HEK293 (cell line): ENCODE data around the gene MADD.

Experiments used
- KLF10 ChIP-seq: fragments of 450-650 bp; IDR thresholded peaks from 2 replicates; pipeline ENCODE4 v1.5.1; 2018; ENCODE audit warnings: missing biosample characterization, mild to moderate bottlenecking, missing genetic modification characterization
- OSR2 ChIP-seq: fragments of 450-650 bp; formaldehyde crosslinking; IDR thresholded peaks from 2 replicates; pipeline ENCODE4 v1.5.1; 2016; ENCODE audit warnings: missing biosample characterization, missing genetic modification characterization
- ZNF121 ChIP-seq: fragments of 450-650 bp; formaldehyde crosslinking; IDR thresholded peaks from 2 replicates; pipeline ENCODE4 v1.5.1; 2016; ENCODE audit warnings: missing biosample characterization, missing genetic modification characterization
- ZNF174 ChIP-seq: fragments of 450-650 bp; formaldehyde crosslinking; IDR thresholded peaks from 2 replicates; pipeline ENCODE4 v1.5.0; 2017; ENCODE audit warnings: missing biosample characterization, mild to moderate bottlenecking, missing genetic modification characterization
- ZNF184 ChIP-seq: fragments of 450-650 bp; IDR thresholded peaks from 2 replicates; pipeline ENCODE4 v1.5.1; 2018; ENCODE audit warnings: missing biosample characterization, mild to moderate bottlenecking, missing genetic modification characterization
- ZNF2 ChIP-seq: fragments of 450-650 bp; formaldehyde crosslinking; IDR thresholded peaks from 2 replicates; pipeline ENCODE4 v1.5.1; 2016; ENCODE audit warnings: missing biosample characterization, missing genetic modification characterization
- ZNF324 ChIP-seq: fragments of 450-650 bp; formaldehyde crosslinking; IDR thresholded peaks from 2 replicates; pipeline ENCODE4 v1.5.1; 2016; ENCODE audit warnings: missing biosample characterization, missing genetic modification characterization
- ZNF341 ChIP-seq: fragments of 450-650 bp; formaldehyde crosslinking; IDR thresholded peaks from 2 replicates; pipeline ENCODE4; 2016; ENCODE audit warnings: low read depth, missing biosample characterization, missing genetic modification characterization
- ZNF350 ChIP-seq: fragments of 450-650 bp; formaldehyde crosslinking; IDR thresholded peaks from 2 replicates; pipeline ENCODE4 v1.5.0; 2017; ENCODE audit warnings: missing biosample characterization, mild to moderate bottlenecking, missing genetic modification characterization
- ZNF423 ChIP-seq: fragments of 450-650 bp; formaldehyde crosslinking; IDR thresholded peaks from 2 replicates; pipeline ENCODE4 v1.5.1; 2016; ENCODE audit warnings: missing biosample characterization, missing genetic modification characterization
- ZNF473 ChIP-seq: fragments of 450-650 bp; formaldehyde crosslinking; IDR thresholded peaks from 2 replicates; pipeline ENCODE4 v1.5.1; 2017; ENCODE audit warnings: missing biosample characterization, missing genetic modification characterization
- ZNF624 ChIP-seq: fragments of 450-650 bp; formaldehyde crosslinking; IDR thresholded peaks from 2 replicates; pipeline ENCODE4 v1.5.1; 2017; ENCODE audit warnings: missing biosample characterization, missing genetic modification characterization
- ZNF76 ChIP-seq: fragments of 450-650 bp; formaldehyde crosslinking; IDR thresholded peaks from 2 replicates; pipeline ENCODE4; 2016; ENCODE audit warnings: low read depth, missing biosample characterization, missing genetic modification characterization, borderline replicate concordance
- ZNF792 ChIP-seq: fragments of 450-650 bp; formaldehyde crosslinking; IDR thresholded peaks from 2 replicates; pipeline ENCODE4 v1.5.1; 2016; ENCODE audit warnings: missing biosample characterization, missing genetic modification characterization
- TF ChIP-seq, protein P1 (sequence below): fragments of 450-650 bp; formaldehyde crosslinking; IDR thresholded peaks from 2 replicates; pipeline ENCODE4 v1.5.1; 2016; ENCODE audit warnings: missing biosample characterization, missing genetic modification characterization
- TF ChIP-seq, protein P2 (sequence below): fragments of 450-650 bp; formaldehyde crosslinking; IDR thresholded peaks from 2 replicates; pipeline ENCODE4 v1.5.1; 2016; ENCODE audit warnings: missing biosample characterization, missing genetic modification characterization
- TF ChIP-seq, protein P3 (sequence below): fragments of 450-650 bp; formaldehyde crosslinking; IDR thresholded peaks from 2 replicates; pipeline ENCODE4 v1.5.1; 2016; ENCODE audit warnings: missing biosample characterization, missing genetic modification characterization
- TF ChIP-seq, protein P4 (sequence below): fragments of 450-650 bp; formaldehyde crosslinking; conservative IDR thresholded peaks from 2 replicates; pipeline ENCODE4 v1.5.1; 2016; ENCODE audit warnings: low read depth, missing biosample characterization, missing genetic modification characterization
- TF ChIP-seq, protein P5 (sequence below): fragments of 450-650 bp; formaldehyde crosslinking; IDR thresholded peaks from 2 replicates; pipeline ENCODE4 v1.5.1; 2016; ENCODE audit warnings: missing biosample characterization, missing genetic modification characterization
- TF ChIP-seq, protein P6 (sequence below): sonication (generic); formaldehyde crosslinking; IDR thresholded peaks from 2 replicates; pipeline ENCODE4 v1.8.1; 2022; ENCODE audit warnings: mild to moderate bottlenecking, moderate library complexity, missing genetic modification reagents
- TF ChIP-seq, protein P7 (sequence below): fragments of 450-650 bp; IDR thresholded peaks from 2 replicates; pipeline ENCODE4 v1.5.1; 2018; ENCODE audit warnings: missing biosample characterization, missing genetic modification characterization

MADD gene

DNA sequence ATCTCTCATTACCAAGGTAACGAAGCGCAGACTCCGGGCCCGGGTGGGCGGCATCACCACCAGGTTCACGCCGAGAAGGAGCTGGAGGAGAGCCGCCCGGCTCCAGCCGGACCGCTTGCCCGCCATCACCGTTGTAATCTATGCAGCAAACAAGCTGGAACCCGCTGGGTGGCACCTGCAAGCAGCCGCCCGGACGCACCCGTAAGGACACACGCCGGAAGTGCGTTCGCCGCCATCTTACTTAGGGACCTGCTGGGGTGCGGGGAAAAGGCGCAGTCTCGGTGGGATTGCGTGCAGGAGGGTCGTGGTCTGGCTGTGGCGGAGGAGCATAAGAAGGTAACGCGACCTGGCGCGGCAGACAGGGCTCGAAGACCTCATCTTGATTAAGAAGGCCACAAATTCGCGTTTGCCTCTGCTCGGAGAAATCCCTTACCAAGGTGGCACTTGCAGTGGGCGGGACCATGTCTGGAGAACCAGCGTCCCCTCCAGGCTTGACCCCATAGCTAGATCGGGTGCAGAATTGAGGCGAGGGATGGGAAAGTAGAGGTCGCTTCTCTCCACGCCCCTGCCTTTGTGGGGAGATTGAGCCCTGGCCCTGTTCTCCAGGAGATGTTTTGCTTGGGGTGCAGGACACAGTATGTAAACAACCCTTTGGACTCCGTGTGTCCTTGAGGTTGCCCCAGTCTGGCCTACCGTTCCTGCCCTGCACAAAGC lies 21.1 kb upstream of the MADD start, which contains the start of gene ACP2 (continued):
- TF ChIP-seq ZNF423 (tag by site-specific recombination) (no peak; the same call in 1 of the 2 replicates), ZNF341 (tag by site-specific recombination) (no peak; the same call in 1 of the 2 replicates), OSR2 (no peak), ZNF76 (tag by site-specific recombination) (peak; percentile 92), ZNF792 (tag by site-specific recombination) (no peak; the same call in 1 of the 2 replicates), ZNF121 (tag by site-specific recombination) (0 out of 2 replicates have a peak, but pooled peaks have one; percentile 51), ZNF473 (tag by site-specific recombination) (no peak), ZNF174 (no peak), ZNF350 (no peak), ZNF624 (tag by site-specific recombination) (no peak), KLF10 (tag by site-specific recombination) (peak; percentile 42), ZNF2 (tag by site-specific recombination) (peak; percentile 92), ZNF184 (no peak; the same call in 1 of the 2 replicates), ZNF324 (tag by site-specific recombination) (peak; percentile 94)
- TF ChIP-seq, protein P1, sequence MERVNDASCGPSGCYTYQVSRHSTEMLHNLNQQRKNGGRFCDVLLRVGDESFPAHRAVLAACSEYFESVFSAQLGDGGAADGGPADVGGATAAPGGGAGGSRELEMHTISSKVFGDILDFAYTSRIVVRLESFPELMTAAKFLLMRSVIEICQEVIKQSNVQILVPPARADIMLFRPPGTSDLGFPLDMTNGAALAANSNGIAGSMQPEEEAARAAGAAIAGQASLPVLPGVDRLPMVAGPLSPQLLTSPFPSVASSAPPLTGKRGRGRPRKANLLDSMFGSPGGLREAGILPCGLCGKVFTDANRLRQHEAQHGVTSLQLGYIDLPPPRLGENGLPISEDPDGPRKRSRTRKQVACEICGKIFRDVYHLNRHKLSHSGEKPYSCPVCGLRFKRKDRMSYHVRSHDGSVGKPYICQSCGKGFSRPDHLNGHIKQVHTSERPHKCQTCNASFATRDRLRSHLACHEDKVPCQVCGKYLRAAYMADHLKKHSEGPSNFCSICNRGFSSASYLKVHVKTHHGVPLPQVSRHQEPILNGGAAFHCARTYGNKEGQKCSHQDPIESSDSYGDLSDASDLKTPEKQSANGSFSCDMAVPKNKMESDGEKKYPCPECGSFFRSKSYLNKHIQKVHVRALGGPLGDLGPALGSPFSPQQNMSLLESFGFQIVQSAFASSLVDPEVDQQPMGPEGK (tag by site-specific recombination) = peak; percentile 75
- TF ChIP-seq, protein P2, sequence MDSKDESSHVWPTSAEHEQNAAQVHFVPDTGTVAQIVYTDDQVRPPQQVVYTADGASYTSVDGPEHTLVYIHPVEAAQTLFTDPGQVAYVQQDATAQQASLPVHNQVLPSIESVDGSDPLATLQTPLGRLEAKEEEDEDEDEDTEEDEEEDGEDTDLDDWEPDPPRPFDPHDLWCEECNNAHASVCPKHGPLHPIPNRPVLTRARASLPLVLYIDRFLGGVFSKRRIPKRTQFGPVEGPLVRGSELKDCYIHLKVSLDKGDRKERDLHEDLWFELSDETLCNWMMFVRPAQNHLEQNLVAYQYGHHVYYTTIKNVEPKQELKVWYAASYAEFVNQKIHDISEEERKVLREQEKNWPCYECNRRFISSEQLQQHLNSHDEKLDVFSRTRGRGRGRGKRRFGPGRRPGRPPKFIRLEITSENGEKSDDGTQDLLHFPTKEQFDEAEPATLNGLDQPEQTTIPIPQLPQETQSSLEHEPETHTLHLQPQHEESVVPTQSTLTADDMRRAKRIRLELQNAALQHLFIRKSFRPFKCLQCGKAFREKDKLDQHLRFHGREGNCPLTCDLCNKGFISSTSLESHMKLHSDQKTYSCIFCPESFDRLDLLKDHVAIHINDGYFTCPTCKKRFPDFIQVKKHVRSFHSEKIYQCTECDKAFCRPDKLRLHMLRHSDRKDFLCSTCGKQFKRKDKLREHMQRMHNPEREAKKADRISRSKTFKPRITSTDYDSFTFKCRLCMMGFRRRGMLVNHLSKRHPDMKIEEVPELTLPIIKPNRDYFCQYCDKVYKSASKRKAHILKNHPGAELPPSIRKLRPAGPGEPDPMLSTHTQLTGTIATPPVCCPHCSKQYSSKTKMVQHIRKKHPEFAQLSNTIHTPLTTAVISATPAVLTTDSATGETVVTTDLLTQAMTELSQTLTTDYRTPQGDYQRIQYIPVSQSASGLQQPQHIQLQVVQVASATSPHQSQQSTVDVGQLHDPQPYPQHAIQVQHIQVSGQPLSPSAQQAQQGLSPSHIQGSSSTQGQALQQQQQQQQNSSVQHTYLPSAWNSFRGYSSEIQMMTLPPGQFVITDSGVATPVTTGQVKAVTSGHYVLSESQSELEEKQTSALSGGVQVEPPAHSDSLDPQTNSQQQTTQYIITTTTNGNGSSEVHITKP (tag by site-specific recombination) = peak; percentile 90
- TF ChIP-seq, protein P3, sequence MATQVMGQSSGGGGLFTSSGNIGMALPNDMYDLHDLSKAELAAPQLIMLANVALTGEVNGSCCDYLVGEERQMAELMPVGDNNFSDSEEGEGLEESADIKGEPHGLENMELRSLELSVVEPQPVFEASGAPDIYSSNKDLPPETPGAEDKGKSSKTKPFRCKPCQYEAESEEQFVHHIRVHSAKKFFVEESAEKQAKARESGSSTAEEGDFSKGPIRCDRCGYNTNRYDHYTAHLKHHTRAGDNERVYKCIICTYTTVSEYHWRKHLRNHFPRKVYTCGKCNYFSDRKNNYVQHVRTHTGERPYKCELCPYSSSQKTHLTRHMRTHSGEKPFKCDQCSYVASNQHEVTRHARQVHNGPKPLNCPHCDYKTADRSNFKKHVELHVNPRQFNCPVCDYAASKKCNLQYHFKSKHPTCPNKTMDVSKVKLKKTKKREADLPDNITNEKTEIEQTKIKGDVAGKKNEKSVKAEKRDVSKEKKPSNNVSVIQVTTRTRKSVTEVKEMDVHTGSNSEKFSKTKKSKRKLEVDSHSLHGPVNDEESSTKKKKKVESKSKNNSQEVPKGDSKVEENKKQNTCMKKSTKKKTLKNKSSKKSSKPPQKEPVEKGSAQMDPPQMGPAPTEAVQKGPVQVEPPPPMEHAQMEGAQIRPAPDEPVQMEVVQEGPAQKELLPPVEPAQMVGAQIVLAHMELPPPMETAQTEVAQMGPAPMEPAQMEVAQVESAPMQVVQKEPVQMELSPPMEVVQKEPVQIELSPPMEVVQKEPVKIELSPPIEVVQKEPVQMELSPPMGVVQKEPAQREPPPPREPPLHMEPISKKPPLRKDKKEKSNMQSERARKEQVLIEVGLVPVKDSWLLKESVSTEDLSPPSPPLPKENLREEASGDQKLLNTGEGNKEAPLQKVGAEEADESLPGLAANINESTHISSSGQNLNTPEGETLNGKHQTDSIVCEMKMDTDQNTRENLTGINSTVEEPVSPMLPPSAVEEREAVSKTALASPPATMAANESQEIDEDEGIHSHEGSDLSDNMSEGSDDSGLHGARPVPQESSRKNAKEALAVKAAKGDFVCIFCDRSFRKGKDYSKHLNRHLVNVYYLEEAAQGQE = peak; percentile 58
- TF ChIP-seq, protein P4, sequence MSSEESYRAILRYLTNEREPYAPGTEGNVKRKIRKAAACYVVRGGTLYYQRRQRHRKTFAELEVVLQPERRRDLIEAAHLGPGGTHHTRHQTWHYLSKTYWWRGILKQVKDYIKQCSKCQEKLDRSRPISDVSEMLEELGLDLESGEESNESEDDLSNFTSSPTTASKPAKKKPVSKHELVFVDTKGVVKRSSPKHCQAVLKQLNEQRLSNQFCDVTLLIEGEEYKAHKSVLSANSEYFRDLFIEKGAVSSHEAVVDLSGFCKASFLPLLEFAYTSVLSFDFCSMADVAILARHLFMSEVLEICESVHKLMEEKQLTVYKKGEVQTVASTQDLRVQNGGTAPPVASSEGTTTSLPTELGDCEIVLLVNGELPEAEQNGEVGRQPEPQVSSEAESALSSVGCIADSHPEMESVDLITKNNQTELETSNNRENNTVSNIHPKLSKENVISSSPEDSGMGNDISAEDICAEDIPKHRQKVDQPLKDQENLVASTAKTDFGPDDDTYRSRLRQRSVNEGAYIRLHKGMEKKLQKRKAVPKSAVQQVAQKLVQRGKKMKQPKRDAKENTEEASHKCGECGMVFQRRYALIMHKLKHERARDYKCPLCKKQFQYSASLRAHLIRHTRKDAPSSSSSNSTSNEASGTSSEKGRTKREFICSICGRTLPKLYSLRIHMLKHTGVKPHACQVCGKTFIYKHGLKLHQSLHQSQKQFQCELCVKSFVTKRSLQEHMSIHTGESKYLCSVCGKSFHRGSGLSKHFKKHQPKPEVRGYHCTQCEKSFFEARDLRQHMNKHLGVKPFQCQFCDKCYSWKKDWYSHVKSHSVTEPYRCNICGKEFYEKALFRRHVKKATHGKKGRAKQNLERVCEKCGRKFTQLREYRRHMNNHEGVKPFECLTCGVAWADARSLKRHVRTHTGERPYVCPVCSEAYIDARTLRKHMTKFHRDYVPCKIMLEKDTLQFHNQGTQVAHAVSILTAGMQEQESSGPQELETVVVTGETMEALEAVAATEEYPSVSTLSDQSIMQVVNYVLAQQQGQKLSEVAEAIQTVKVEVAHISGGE (tag by site-specific recombination) = peak; percentile 99
- TF ChIP-seq, protein P5, sequence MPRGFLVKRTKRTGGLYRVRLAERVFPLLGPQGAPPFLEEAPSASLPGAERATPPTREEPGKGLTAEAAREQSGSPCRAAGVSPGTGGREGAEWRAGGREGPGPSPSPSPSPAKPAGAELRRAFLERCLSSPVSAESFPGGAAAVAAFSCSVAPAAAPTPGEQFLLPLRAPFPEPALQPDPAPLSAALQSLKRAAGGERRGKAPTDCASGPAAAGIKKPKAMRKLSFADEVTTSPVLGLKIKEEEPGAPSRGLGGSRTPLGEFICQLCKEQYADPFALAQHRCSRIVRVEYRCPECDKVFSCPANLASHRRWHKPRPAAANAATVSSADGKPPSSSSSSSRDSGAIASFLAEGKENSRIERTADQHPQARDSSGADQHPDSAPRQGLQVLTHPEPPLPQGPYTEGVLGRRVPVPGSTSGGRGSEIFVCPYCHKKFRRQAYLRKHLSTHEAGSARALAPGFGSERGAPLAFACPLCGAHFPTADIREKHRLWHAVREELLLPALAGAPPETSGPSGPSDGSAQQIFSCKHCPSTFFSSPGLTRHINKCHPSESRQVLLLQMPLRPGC (tag by site-specific recombination) = no peak; the same call in 1 of the 2 replicates
- TF ChIP-seq, protein P6, sequence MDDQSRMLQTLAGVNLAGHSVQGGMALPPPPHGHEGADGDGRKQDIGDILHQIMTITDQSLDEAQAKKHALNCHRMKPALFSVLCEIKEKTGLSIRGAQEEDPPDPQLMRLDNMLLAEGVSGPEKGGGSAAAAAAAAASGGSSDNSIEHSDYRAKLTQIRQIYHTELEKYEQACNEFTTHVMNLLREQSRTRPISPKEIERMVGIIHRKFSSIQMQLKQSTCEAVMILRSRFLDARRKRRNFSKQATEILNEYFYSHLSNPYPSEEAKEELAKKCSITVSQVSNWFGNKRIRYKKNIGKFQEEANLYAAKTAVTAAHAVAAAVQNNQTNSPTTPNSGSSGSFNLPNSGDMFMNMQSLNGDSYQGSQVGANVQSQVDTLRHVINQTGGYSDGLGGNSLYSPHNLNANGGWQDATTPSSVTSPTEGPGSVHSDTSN = peak; percentile 94
- TF ChIP-seq, protein P7, sequence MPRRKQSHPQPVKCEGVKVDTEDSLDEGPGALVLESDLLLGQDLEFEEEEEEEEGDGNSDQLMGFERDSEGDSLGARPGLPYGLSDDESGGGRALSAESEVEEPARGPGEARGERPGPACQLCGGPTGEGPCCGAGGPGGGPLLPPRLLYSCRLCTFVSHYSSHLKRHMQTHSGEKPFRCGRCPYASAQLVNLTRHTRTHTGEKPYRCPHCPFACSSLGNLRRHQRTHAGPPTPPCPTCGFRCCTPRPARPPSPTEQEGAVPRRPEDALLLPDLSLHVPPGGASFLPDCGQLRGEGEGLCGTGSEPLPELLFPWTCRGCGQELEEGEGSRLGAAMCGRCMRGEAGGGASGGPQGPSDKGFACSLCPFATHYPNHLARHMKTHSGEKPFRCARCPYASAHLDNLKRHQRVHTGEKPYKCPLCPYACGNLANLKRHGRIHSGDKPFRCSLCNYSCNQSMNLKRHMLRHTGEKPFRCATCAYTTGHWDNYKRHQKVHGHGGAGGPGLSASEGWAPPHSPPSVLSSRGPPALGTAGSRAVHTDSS (tag by site-specific recombination) = peak; percentile 48; the same call in 1 of the 2 replicates
